GM21447 (cell line): Measurements from ENCODE around the gene NANOS3.

Experiments used
- ATAC-seq: cut with Tn5 transposase; IDR thresholded peaks from one replicate; pipeline ENCODE4 v1.9.1; 2021; ENCODE audit not compliant: unreplicated experiment

The NANOS3 gene

GRCh38 chr19:13876834-13877233 lies at the start of gene NANOS3:
Gene NANOS3 (plus strand): TSS chr19:13877134. CDS start chr19:13877249, 115 bp downstream.
- ATAC-seq, result no peak

- ATAC-seq, result no peak
Measured at GRCh38 chr19:13827656-13828055, 49.3 kb upstream of the NANOS3 start.

- no peak for ATAC-seq
Measured at GRCh38 chr19:13830114-13830740, 46.7 kb upstream of the NANOS3 start.

GRCh38 chr19:13830741-13831536 lies 46.0 kb upstream of the NANOS3 start:
- no peak for ATAC-seq

GRCh38 chr19:13831537-13832467 lies 45.1 kb upstream of the NANOS3 start:
- ATAC-seq, result no peak

GRCh38 chr19:13833330-13834243 lies 43.3 kb upstream of the NANOS3 start:
- ATAC-seq, result peak; percentile 70

GRCh38 chr19:13834244-13835069 lies 42.5 kb upstream of the NANOS3 start:
- no peak for ATAC-seq

GRCh38 chr19:13835791-13836723 lies 40.9 kb upstream of the NANOS3 start:
- ATAC-seq, result no peak

- ATAC-seq, result no peak
Measured at GRCh38 chr19:13838435-13839129, 38.4 kb upstream of the NANOS3 start.

- ATAC-seq, result peak; percentile 40
Measured at GRCh38 chr19:13839130-13839937, 37.6 kb upstream of the NANOS3 start.

- ATAC-seq, result no peak
Measured at GRCh38 chr19:13839938-13840304, 37.0 kb upstream of the NANOS3 start.

GRCh38 chr19:13840305-13841085 lies 36.4 kb upstream of the NANOS3 start:
- no peak for ATAC-seq

- ATAC-seq, result no peak
Measured at GRCh38 chr19:13841086-13841961, 35.6 kb upstream of the NANOS3 start.

GRCh38 chr19:13841962-13842290 lies 35.0 kb upstream of the NANOS3 start:
- no peak for ATAC-seq

- ATAC-seq, result no peak
Measured at GRCh38 chr19:13842291-13843103, 34.4 kb upstream of the NANOS3 start.
